WTC11 (cell line): ENCODE data around the gene SORCS2.

Experiments
- ATF2 ChIP-seq: sonication (generic); formaldehyde crosslinking; IDR thresholded peaks from 2 replicates; pipeline ENCODE4 v1.8.1; 2022; ENCODE audit warnings: low read depth, missing genetic modification reagents, borderline replicate concordance
- CTCF ChIP-seq: fragments of 200-600 bp; IDR thresholded peaks from 2 replicates; pipeline ENCODE4 v1.8.0; 2022; ENCODE audit warnings: antibody characterized with exemption
- ETV6 ChIP-seq: sonication (generic); formaldehyde crosslinking; IDR thresholded peaks from 2 replicates; pipeline ENCODE4 v1.8.1; 2022; ENCODE audit warnings: mild to moderate bottlenecking, missing genetic modification reagents
- HMGXB4 ChIP-seq: sonication (generic); formaldehyde crosslinking; IDR thresholded peaks from 2 replicates; pipeline ENCODE4 v1.8.1; 2023; ENCODE audit warnings: mild to moderate bottlenecking, moderate library complexity, missing genetic modification reagents
- NR1H2 ChIP-seq: sonication (generic); formaldehyde crosslinking; IDR thresholded peaks from 2 replicates; pipeline ENCODE4 v1.9.0; 2021; ENCODE audit warnings: mild to moderate bottlenecking, moderate library complexity, missing genetic modification reagents
- ZNF263 ChIP-seq: sonication (generic); formaldehyde crosslinking; IDR thresholded peaks from 2 replicates; pipeline ENCODE4 v1.8.1; 2022; ENCODE audit warnings: low read depth, mild to moderate bottlenecking, moderate library complexity, missing genetic modification reagents

GRCh38 chr4:7294176-7294756 lies 101.9 kb downstream of the SORCS2 start:
- TF ChIP-seq CTCF, result no peak
- TF ChIP-seq HMGXB4 (CRISPR knock-in tag), result no peak
- TF ChIP-seq ZNF263 (CRISPR knock-in tag), result peak; percentile 44; the same call in 1 of the 2 replicates
- TF ChIP-seq NR1H2 (CRISPR knock-in tag), result no peak
- TF ChIP-seq ATF2 (CRISPR knock-in tag), result no peak
- no peak for TF ChIP-seq ETV6 (CRISPR knock-in tag)
